ENCODE measurements around the gene XAB2.

XAB2 gene

GRCh38 chr19:7611541-7612279, 17.6 kb downstream of the XAB2 start:
- DNase-seq (ENCODE audit: low read depth) = no peak

- no peak for DNase-seq (ENCODE audit: low read depth)
Measured at GRCh38 chr19:7610491-7611240, 18.7 kb downstream of the XAB2 start.

- no peak for DNase-seq (ENCODE audit: low read depth)
Measured at GRCh38 chr19:7607874-7608560, 21.3 kb downstream of the XAB2 start.

- DNase-seq (ENCODE audit: low read depth) = no peak
Measured at GRCh38 chr19:7607212-7607873, 22.0 kb downstream of the XAB2 start.

GRCh38 chr19:7606289-7606688, 23.1 kb downstream of the XAB2 start:
- no peak for DNase-seq (ENCODE audit: low read depth)

- DNase-seq (ENCODE audit: low read depth) = no peak
Measured at GRCh38 chr19:7605490-7606222, 23.7 kb downstream of the XAB2 start.

- DNase-seq (ENCODE audit: low read depth) = no peak
Measured at GRCh38 chr19:7603919-7604318, 25.4 kb downstream of the XAB2 start.

GRCh38 chr19:7602935-7603497, 26.3 kb downstream of the XAB2 start:
- DNase-seq (ENCODE audit: low read depth) = no peak

GRCh38 chr19:7602240-7602934, 27.0 kb downstream of the XAB2 start:
- no peak for DNase-seq (ENCODE audit: low read depth)

GRCh38 chr19:7600721-7601120, 28.6 kb downstream of the XAB2 start:
- no peak for DNase-seq (ENCODE audit: low read depth)

- no peak for DNase-seq (ENCODE audit: low read depth)
Measured at GRCh38 chr19:7598180-7598579, 31.2 kb downstream of the XAB2 start.

GRCh38 chr19:7597689-7598088, 31.7 kb downstream of the XAB2 start:
- DNase-seq (ENCODE audit: low read depth) = no peak

GRCh38 chr19:7596211-7596937, 33.0 kb downstream of the XAB2 start:
- no peak for DNase-seq (ENCODE audit: low read depth)

- DNase-seq (ENCODE audit: low read depth) = no peak
Measured at GRCh38 chr19:7595466-7596133, 33.7 kb downstream of the XAB2 start, which contains the start of gene CAMSAP3. Gene CAMSAP3, plus strand, starts transcription at chr19:7595863. Its CDS starts 140 bp downstream, at chr19:7596003.

GRCh38 chr19:7590256-7590655, 39.1 kb downstream of the XAB2 start:
- no peak for DNase-seq (ENCODE audit: low read depth)

- no peak for DNase-seq (ENCODE audit: low read depth)
Measured at GRCh38 chr19:7589822-7590221, 39.5 kb downstream of the XAB2 start.

- no peak for DNase-seq (ENCODE audit: low read depth)
Measured at GRCh38 chr19:7582446-7582845, 46.9 kb downstream of the XAB2 start.

- DNase-seq (ENCODE audit: low read depth) = no peak
Measured at GRCh38 chr19:7579182-7579581, 50.2 kb downstream of the XAB2 start.

- no peak for DNase-seq (ENCODE audit: low read depth)
Measured at GRCh38 chr19:7578127-7578526, 51.2 kb downstream of the XAB2 start.

All from T follicular helper cell (primary cell).